LNCaP clone FGC (cell line): ENCODE results near the gene DSN1.

ENCODE experiments used
- DNase-seq: peaks from one replicate; pipeline ENCODE4 v3.0.0-alpha.2; 2011; ENCODE audit warnings: low read depth
- H3K4me3 ChIP-seq: 2 replicates; pipeline ENCODE4 v1.5.1; 2011; ENCODE audit warnings: mild to moderate bottlenecking, low read depth, low read length, control low read depth
- CTCF ChIP-seq: IDR thresholded peaks from 2 replicates; pipeline ENCODE4 v1.5.1; 2012; ENCODE audit warnings: mild to moderate bottlenecking; ENCODE audit not compliant: control insufficient read depth, insufficient read depth; ENCODE audit errors: extremely low read depth

Gene DSN1

GRCh38 chr20:36786246-36786645 lies 12.7 kb upstream of the DSN1 start:
- no peak for DNase-seq
- no peak overlapping the region for H3K4me3 ChIP-seq
- TF ChIP-seq CTCF = no peak

GRCh38 chr20:36785308-36785707 lies 11.7 kb upstream of the DSN1 start:
- no peak overlapping the region for H3K4me3 ChIP-seq
- no peak for TF ChIP-seq CTCF
- DNase-seq = no peak

- H3K4me3 ChIP-seq = no peak overlapping the region
- DNase-seq = no peak
- no peak for TF ChIP-seq CTCF
Measured at GRCh38 chr20:36784900-36785299, 11.3 kb upstream of the DSN1 start.

GRCh38 chr20:36784116-36784515 lies 10.6 kb upstream of the DSN1 start:
- H3K4me3 ChIP-seq = no peak overlapping the region
- no peak for DNase-seq
- no peak for TF ChIP-seq CTCF

- TF ChIP-seq CTCF = no peak
- DNase-seq = no peak
Measured at GRCh38 chr20:36779656-36780025, 6.1 kb upstream of the DSN1 start.

GRCh38 chr20:36778831-36779655 lies 5.5 kb upstream of the DSN1 start:
- no peak for DNase-seq
- TF ChIP-seq CTCF = no peak
- H3K4me3 ChIP-seq = no peak overlapping the region

More at GRCh38 chr20:36779656-36780025, 6.1 kb upstream of the DSN1 start:
- H3K4me3 ChIP-seq = no peak overlapping the region

GRCh38 chr20:36777576-36777975 lies 4.0 kb upstream of the DSN1 start:
- DNase-seq = no peak
- no peak for TF ChIP-seq CTCF
- H3K4me3 ChIP-seq = no peak overlapping the region
